HEK293 (cell line): Measurements from ENCODE around the gene KDM4C.

Experiments
- OVOL3 ChIP-seq: fragments of 450-650 bp; formaldehyde crosslinking; IDR thresholded peaks from 2 replicates; pipeline ENCODE4 v1.5.1; 2016; ENCODE audit warnings: missing biosample characterization, missing genetic modification characterization
- ZBTB20 ChIP-seq: fragments of 450-650 bp; formaldehyde crosslinking; IDR thresholded peaks from 2 replicates; pipeline ENCODE4 v1.5.1; 2016; ENCODE audit warnings: missing biosample characterization, missing genetic modification characterization
- ZNF114 ChIP-seq: fragments of 450-650 bp; formaldehyde crosslinking; IDR thresholded peaks from 2 replicates; pipeline ENCODE4 v1.5.0; 2017; ENCODE audit warnings: missing biosample characterization, missing genetic modification characterization
- ZNF140 ChIP-seq: fragments of 450-650 bp; formaldehyde crosslinking; IDR thresholded peaks from 2 replicates; pipeline ENCODE4 v1.5.1; 2016; ENCODE audit warnings: missing biosample characterization, missing genetic modification characterization
- TF ChIP-seq, protein P1 (sequence below): fragments of 450-650 bp; formaldehyde crosslinking; IDR thresholded peaks from 2 replicates; pipeline ENCODE4 v1.5.1; 2016; ENCODE audit warnings: missing biosample characterization, missing genetic modification characterization
- TF ChIP-seq, protein P2 (sequence below): fragments of 450-650 bp; formaldehyde crosslinking; conservative IDR thresholded peaks from 2 replicates; pipeline ENCODE4 v1.5.1; 2016; ENCODE audit warnings: low read depth, missing biosample characterization, missing genetic modification characterization

DNA sequence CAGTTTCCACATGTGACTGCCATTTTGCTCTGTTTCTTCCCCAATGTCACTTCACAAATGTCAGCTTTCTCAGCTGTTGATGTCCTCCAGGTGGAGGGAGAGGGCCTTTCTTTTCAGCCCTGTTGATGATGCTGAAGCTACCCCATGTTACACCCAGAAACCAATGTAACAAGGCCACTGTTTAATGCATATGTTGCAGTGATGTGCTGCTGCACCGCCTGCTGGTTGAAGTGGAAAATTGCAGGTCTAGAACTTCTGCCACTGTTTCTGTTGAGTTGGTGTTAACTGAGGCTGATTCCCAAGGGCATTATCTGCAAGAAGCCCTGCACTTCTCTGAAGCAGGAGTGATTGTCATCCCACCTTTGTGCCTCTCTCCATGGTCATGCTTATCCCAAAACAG is 428.4 kb downstream of the KDM4C start:
- no peak for TF ChIP-seq OVOL3 (tag by site-specific recombination)
- TF ChIP-seq, protein P1, sequence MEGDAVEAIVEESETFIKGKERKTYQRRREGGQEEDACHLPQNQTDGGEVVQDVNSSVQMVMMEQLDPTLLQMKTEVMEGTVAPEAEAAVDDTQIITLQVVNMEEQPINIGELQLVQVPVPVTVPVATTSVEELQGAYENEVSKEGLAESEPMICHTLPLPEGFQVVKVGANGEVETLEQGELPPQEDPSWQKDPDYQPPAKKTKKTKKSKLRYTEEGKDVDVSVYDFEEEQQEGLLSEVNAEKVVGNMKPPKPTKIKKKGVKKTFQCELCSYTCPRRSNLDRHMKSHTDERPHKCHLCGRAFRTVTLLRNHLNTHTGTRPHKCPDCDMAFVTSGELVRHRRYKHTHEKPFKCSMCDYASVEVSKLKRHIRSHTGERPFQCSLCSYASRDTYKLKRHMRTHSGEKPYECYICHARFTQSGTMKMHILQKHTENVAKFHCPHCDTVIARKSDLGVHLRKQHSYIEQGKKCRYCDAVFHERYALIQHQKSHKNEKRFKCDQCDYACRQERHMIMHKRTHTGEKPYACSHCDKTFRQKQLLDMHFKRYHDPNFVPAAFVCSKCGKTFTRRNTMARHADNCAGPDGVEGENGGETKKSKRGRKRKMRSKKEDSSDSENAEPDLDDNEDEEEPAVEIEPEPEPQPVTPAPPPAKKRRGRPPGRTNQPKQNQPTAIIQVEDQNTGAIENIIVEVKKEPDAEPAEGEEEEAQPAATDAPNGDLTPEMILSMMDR: no peak
- TF ChIP-seq ZNF114 (tag by site-specific recombination): no peak
- TF ChIP-seq ZBTB20 (tag by site-specific recombination): no peak
- TF ChIP-seq, protein P2, sequence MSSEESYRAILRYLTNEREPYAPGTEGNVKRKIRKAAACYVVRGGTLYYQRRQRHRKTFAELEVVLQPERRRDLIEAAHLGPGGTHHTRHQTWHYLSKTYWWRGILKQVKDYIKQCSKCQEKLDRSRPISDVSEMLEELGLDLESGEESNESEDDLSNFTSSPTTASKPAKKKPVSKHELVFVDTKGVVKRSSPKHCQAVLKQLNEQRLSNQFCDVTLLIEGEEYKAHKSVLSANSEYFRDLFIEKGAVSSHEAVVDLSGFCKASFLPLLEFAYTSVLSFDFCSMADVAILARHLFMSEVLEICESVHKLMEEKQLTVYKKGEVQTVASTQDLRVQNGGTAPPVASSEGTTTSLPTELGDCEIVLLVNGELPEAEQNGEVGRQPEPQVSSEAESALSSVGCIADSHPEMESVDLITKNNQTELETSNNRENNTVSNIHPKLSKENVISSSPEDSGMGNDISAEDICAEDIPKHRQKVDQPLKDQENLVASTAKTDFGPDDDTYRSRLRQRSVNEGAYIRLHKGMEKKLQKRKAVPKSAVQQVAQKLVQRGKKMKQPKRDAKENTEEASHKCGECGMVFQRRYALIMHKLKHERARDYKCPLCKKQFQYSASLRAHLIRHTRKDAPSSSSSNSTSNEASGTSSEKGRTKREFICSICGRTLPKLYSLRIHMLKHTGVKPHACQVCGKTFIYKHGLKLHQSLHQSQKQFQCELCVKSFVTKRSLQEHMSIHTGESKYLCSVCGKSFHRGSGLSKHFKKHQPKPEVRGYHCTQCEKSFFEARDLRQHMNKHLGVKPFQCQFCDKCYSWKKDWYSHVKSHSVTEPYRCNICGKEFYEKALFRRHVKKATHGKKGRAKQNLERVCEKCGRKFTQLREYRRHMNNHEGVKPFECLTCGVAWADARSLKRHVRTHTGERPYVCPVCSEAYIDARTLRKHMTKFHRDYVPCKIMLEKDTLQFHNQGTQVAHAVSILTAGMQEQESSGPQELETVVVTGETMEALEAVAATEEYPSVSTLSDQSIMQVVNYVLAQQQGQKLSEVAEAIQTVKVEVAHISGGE: no peak
- no peak for TF ChIP-seq ZNF140 (tag by site-specific recombination)
